Measurements from ENCODE around the gene GTF3C4. TPM values are rescaled to one million over a fixed set of nuclear protein-coding genes. Genes with fewer than 3 reads are reported as not detected.

The GTF3C4 gene
- total RNA-seq, 1 donor from 2014 or later, result 41.9 TPM

GRCh38 chr9:132740526-132741309 is 70.5 kb downstream of the GTF3C4 start:
- peak overlapping the region; percentile 75 for H3K27ac Mint-ChIP-seq (ENCODE audit: unreplicated experiment)

GRCh38 chr9:132742821-132743311 is 72.6 kb downstream of the GTF3C4 start:
- peaks cover 27% of the 10 kb centered on the region for H3K4me1 Mint-ChIP-seq
- TF ChIP-seq CTCF (conservative IDR thresholded peaks at IDR 0.05), result no peak
- peaks cover 62% of the 10 kb centered on the region for H3K27me3 Mint-ChIP-seq (ENCODE audit: low read depth)
- H3K27ac Mint-ChIP-seq (ENCODE audit: unreplicated experiment), result no peak overlapping the region
- H3K4me3 Mint-ChIP-seq, result no peak overlapping the region
- no peaks in the 10 kb centered on the region for H3K9me3 Mint-ChIP-seq
- H3K36me3 Mint-ChIP-seq (ENCODE audit: low read depth), result no peaks in the 10 kb centered on the region
- no peak for DNase-seq (ENCODE audit: low read depth, low spot score)

More at GRCh38 chr9:132740526-132741309, 70.5 kb downstream of the GTF3C4 start:
- Mint-ChIP-seq H3K36me3 (ENCODE audit: low read depth) (no peaks in the 10 kb centered on the region), H3K4me1 (peaks cover 27% of the 10 kb centered on the region), H3K9me3 (no peaks in the 10 kb centered on the region), H3K27me3 (ENCODE audit: low read depth) (peaks cover 50% of the 10 kb centered on the region), H3K4me3 (no peak overlapping the region)
- no peak for TF ChIP-seq CTCF (conservative IDR thresholded peaks at IDR 0.05)
- DNase-seq (ENCODE audit: low read depth, low spot score), result no peak

- no peak for TF ChIP-seq CTCF (conservative IDR thresholded peaks at IDR 0.05)
Measured at GRCh38 chr9:132743931-132744479, 73.7 kb downstream of the GTF3C4 start.

More at GRCh38 chr9:132743931-132744479, 73.7 kb downstream of the GTF3C4 start:
- no peaks in the 10 kb centered on the region for H3K9me3 Mint-ChIP-seq
- H3K27me3 Mint-ChIP-seq (ENCODE audit: low read depth), result peaks cover 69% of the 10 kb centered on the region
- H3K27ac Mint-ChIP-seq (ENCODE audit: unreplicated experiment), result no peak overlapping the region
- H3K4me1 Mint-ChIP-seq, result peaks cover 27% of the 10 kb centered on the region
- no peak overlapping the region for H3K4me3 Mint-ChIP-seq
- H3K36me3 Mint-ChIP-seq (ENCODE audit: low read depth), result no peaks in the 10 kb centered on the region
- no peak for DNase-seq (ENCODE audit: low read depth, low spot score)

Other genes with a start within 250 kb of the GTF3C4 start
- not detected in 2 replicates for gene BARHL1, start 87.9 kb upstream of the GTF3C4 start, total RNA-seq
- 20.9 and 24.3 TPM in 2 replicates for gene DDX31, start 481 bp upstream of the GTF3C4 start, total RNA-seq
- 0.96 and 1.3 TPM in 2 replicates for gene AK8, start 207.8 kb downstream of the GTF3C4 start, total RNA-seq
- 3.6 and 4.1 TPM in 2 replicates for gene SPACA9, start 208.4 kb downstream of the GTF3C4 start, total RNA-seq